Activated T-cell treated with anti-CD3 and anti-CD28 coated beads, Interleukin-2, amount 50 U/mL, for 48 hours (primary cell): ENCODE measurements around the gene CPNE4.
"Not testable (repeated sequence)": the region's sequence is repeated elsewhere in the genome, so short reads cannot be mapped to it uniquely, and the experiment has no call there.

Experiments
- DNase-seq, 2 experiments: peaks; one replicate each; pipeline ENCODE4 v3.0.0-alpha.2; 2020

The CPNE4 gene

GRCh38 chr3:132034486-132035464 is at the start of gene CPNE4:
CPNE4 (minus strand) TSS chr3:132035014.
- peak; percentile 83 to 86 for DNase-seq

GRCh38 chr3:132083583-132084279 is 48.9 kb upstream of the CPNE4 start:
- no peak for DNase-seq

- no peak for DNase-seq
Observed at GRCh38 chr3:132083159-132083558, 48.3 kb upstream of the CPNE4 start.

- DNase-seq: no peak
Observed at GRCh38 chr3:132079147-132079546, 44.3 kb upstream of the CPNE4 start.

- no peak for DNase-seq
Observed at GRCh38 chr3:132073771-132074170, 39.0 kb upstream of the CPNE4 start.

GRCh38 chr3:132071043-132071442 is 36.2 kb upstream of the CPNE4 start:
- DNase-seq: no peak

GRCh38 chr3:132064114-132064513 is 29.3 kb upstream of the CPNE4 start:
- no peak for DNase-seq

GRCh38 chr3:132062535-132062934 is 27.7 kb upstream of the CPNE4 start:
- DNase-seq: no peak

GRCh38 chr3:132055872-132056271 is 21.1 kb upstream of the CPNE4 start:
- no peak for DNase-seq

GRCh38 chr3:132047209-132047608 is 12.4 kb upstream of the CPNE4 start:
- no peak for DNase-seq

- not testable (repeated sequence) for DNase-seq
Observed at GRCh38 chr3:132044874-132045273, 10.1 kb upstream of the CPNE4 start.

GRCh38 chr3:132042681-132043080 is 7.9 kb upstream of the CPNE4 start:
- no peak for DNase-seq

GRCh38 chr3:132038198-132038825 is 3.5 kb upstream of the CPNE4 start:
- no peak for DNase-seq

- no peak for DNase-seq
Observed at GRCh38 chr3:132037581-132037980, 2.8 kb upstream of the CPNE4 start.

GRCh38 chr3:132037056-132037455 is 2.2 kb upstream of the CPNE4 start:
- DNase-seq: no peak

GRCh38 chr3:132034097-132034485 is 723 bp downstream of the CPNE4 start:
- no peak for DNase-seq

- DNase-seq: no peak
Observed at GRCh38 chr3:132033471-132033870, 1.3 kb downstream of the CPNE4 start.

GRCh38 chr3:132032959-132033358 is 1.9 kb downstream of the CPNE4 start:
- no peak for DNase-seq

GRCh38 chr3:132029182-132029902 is 5.5 kb downstream of the CPNE4 start:
- peak; percentile 75 to 79 for DNase-seq

GRCh38 chr3:132022914-132023313 is 11.9 kb downstream of the CPNE4 start:
- DNase-seq: no peak

- DNase-seq: no peak
Observed at GRCh38 chr3:132020058-132020457, 14.8 kb downstream of the CPNE4 start.

GRCh38 chr3:132017137-132017536 is 17.7 kb downstream of the CPNE4 start:
- no peak for DNase-seq
